NCI-H1436 (cell line): ENCODE data around the gene BRME1.

Experiments
- DNase-seq: peaks from one replicate; lab custom pipeline; 2025; lab: John Stamatoyannopoulos, UW

The BRME1 gene

DNA sequence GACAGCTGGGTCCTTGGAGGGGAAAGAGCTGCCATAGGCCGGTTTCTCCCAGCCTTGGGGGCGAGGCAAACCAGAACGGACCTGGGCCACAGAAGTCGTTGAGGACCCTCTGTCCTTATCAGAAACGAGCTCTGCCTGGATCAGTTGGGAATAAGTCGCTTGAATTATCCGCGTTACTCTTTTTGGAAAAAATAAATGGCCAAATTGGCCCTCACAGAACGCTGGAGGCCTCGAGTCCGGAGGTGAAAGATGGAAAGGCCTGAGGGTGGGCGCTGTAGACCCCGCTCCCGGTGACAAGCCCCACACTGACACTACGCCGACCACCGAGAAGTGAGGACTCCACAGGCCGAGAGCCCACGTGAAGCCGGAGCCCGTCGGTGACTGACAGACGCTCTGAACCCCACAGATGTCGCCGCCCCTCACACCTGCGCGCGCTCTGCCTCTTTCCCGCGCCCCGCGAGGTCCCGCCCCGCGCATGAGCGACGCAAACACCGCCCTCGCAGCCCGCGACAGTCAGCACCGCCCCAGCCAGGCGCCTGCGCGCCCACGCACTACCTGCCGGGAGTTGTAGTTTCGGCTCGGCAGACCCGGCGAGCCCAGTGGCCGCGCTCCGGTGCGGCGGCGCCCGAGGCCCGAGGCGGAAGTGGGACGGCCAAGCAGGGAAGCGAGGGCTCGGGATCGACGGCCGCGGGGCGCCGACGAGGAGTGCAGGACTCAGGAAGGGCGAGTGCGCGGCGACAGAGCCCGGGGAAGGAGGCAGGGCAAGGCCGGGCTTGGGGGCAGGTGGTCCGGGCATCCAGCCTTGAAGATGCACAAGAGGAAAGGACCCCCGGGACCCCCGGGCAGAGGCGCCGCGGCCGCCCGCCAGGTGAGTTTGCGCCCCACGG lies at the start of gene BRME1, which contains the start of gene CC2D1A:
Gene BRME1 (minus strand): TSS at position 484 of the 887 bp plus-strand sequence. CDS start 1,225 bp downstream, outside the sequence.
Gene CC2D1A (plus strand): TSS at position 568 of the 887 bp plus-strand sequence. CDS start 241 bp downstream, at position 809.
- peak; percentile 89 for DNase-seq

DNA sequence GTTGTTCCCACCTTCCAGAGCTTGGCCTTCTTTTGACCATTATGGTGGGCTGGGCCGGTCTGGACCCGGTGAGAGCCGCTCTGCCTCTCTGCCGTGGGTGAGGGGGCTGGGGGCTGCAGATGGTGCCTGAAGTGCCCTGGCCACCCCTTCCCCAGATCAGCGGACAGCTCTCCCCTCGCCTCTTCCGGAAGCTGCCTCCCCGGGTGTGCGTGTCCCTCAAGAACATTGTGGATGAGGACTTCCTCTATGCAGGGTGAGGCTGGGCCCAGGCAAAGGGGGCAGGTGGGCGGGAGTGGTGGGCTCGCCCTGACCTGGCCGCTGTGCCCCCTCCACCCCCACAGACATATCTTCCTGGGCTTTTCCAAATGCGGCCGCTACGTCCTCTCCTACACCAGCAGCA lies 48.3 kb upstream of the BRME1 start:
- no peak for DNase-seq

DNA sequence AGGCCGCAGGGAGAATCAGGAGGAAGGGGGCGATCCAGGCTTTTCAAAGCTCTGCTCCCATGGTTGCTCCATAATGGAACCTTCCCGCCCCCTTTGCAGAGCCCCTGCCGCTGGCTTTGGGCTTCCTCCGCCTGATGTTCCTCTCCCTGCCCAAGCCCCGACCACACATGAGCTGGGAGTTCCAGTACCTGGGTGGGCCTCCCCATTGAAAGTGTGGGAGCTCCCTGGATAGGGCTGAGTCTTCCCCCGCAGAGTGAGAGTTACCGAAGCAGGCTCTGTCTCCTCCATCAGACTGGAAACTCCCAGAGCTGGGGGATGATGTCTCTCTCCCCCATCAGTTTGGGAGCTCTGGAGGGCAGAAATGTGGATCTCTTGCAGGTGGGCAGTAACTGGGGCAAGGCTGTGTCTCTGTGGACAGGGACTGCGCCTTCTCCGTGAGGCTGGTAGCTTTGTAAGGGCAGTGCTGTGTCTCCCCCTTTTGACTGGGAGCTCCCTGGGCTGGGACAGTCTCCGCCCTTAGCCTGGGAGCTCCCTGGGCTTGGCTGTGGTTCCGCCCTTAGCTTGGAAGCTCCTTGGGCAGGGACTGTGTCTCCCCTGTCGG lies 47.1 kb upstream of the BRME1 start:
- DNase-seq, result no peak

DNA sequence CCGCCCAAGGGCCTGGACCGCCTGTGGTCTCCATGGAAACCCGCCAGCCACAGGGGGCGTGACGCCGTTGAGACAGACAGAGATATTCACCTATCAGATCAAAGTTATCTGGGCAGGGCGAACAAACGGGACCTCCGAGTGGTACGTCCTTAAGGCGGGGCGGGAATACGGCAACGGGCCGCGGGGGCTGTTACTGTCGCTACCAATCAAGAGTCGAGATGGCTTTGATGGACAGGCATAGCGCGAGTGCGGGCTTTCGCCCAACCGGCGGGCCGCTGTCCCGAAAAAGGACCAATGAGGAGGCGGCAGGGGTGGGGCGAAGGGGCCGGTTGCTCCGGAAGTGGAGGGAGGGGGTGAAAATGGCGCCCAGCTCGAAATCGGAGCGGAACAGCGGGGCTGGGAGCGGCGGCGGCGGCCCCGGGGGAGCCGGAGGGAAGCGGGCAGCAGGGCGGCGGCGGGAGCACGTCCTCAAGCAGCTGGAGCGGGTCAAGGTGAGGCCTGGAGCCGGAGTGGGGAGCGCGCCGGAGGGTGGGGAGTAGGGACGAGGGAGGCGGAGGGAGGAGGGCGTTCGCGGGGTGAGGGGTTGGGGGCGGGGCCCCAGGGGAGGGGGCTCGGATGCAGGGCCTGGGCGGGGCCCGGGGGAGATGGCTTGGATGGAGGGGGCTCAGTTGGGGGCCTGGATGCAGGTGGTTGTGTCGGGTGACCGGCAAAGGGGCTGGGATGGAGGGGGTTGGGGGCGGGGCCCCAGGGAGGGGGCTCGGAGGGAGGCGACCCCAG lies 46.4 kb upstream of the BRME1 start, which contains the start of gene DCAF15:
Gene DCAF15 (plus strand): TSS at position 356 of the 777 bp plus-strand sequence. CDS start 4 bp downstream, at position 360.
- peak; percentile 99 for DNase-seq

DNA sequence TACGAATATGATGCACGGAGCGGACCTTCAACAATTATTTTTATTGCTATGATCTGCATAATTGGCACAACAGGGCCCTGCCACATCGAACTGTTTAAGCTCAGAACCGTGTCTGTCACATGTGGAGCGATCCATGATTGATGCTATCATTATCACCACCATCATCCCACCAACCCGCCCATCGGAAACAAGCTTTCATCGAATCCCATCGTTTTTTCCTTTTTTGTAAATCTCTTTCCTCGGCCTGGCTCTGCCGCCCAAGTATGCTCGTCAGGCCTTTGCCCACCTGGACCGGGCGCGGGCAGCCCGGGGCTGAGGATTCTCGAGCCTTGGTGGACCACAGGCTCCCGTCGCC lies 45.9 kb upstream of the BRME1 start:
- DNase-seq, result peak; percentile 52

DNA sequence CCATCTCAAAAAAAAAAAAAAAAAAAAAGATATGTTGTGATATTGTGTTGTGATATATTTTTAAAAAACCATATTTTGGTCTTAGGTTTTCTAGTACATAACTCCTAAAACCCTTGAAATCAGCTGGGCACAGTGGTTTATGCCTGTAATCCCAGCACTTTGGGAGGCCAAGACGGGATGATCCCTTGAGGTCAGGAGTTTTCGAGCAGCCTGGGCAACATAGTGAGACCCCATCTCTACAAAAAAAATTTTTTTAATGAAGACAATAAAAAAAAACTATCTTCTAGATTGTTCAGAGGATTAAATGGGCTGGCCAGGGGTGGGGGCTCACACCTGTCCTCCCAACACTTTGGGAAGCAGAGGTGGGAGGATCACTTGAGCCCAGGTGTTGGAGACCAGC lies 45.1 kb upstream of the BRME1 start:
- no peak for DNase-seq

DNA sequence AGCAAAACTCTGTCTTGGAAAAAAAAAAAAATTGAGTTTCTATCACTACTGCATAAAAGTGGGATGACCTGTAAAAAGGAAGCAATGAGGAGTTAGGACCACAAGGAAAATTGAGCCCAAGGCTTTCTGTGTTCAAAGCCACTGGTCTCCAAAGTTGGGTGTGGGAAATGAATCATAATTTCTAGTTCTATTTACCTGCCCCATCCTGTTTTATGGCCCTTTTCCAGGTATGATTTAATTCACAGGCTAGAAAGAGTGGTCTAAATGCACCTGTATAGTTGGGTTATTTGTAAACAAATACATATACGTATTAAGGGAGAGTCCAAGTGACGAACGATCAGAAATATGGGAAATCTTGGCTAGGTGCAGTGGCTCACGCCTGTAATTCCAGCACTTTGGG lies 40.5 kb upstream of the BRME1 start:
- no peak for DNase-seq

DNA sequence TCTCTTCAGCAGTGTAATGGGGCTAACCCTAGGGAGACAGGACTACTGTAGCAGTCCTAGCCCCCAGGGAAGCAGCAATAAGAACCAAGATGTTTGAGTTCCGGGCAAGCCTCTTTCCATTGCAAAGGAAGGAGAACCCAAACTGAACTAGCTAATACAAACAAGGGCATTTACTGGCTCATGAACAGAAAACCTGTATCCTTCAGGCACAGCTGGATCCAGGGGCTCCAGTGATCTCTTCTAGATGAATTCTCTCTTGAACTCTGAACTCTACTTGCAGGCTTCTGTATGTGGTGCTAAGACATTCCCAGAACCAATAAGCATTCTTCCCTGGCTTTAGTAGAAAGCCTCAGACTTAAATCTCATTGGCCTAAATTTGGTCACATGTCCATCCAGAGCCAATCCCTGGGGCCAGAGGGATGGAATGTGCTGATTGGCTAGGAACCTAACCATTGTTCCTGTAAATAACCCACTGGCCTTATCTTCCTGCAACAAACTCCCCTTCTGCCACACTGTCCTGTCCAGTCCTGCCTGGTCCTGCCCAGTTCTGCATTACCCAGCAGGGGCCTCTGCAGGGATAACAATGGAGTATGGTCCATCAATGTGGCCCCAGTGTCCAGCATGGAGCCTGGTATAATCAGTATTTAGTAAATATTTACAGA lies 36.2 kb upstream of the BRME1 start:
- DNase-seq, result no peak

DNA sequence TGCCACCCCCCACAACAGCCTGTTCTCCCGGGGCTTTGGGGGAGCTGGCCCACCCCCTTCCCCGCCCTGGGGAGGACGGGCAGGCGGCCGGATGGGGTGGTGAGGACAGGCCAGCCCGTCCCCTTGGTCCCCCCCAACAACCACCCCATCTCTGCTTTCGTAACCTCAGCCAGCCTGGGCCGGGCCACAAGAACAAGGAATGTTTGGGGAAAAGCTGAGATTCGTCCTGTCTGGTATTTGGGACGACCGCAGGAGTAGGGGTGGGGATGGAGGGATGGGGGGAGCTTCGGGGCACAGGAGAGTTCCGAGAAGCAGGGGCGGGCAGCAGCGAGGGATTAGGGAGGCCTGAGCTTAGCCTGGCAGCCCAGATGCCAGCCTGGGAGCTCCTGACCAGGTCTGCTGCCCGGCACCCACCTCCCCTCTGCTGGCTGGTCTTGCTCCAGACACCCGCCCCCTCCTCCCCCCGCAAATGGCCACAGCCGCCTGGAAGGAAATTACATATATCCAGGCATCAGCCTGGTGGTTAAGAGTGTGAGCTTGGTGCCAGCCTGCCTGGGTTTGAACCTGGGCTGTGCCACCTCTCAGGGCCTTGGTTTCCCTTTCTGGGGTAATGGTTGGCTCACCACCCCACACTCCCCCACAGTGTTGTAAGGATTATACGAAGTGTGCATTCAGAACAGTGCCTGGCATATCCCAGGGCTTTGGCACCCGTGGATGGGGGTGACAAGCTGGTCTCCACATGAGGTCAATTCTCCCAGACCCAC lies 32.6 kb upstream of the BRME1 start, which contains the start of gene PODNL1:
Gene PODNL1 (minus strand): TSS at position 117 of the 764 bp plus-strand sequence. CDS start 236 bp downstream, outside the sequence.
- DNase-seq, result no peak

DNA sequence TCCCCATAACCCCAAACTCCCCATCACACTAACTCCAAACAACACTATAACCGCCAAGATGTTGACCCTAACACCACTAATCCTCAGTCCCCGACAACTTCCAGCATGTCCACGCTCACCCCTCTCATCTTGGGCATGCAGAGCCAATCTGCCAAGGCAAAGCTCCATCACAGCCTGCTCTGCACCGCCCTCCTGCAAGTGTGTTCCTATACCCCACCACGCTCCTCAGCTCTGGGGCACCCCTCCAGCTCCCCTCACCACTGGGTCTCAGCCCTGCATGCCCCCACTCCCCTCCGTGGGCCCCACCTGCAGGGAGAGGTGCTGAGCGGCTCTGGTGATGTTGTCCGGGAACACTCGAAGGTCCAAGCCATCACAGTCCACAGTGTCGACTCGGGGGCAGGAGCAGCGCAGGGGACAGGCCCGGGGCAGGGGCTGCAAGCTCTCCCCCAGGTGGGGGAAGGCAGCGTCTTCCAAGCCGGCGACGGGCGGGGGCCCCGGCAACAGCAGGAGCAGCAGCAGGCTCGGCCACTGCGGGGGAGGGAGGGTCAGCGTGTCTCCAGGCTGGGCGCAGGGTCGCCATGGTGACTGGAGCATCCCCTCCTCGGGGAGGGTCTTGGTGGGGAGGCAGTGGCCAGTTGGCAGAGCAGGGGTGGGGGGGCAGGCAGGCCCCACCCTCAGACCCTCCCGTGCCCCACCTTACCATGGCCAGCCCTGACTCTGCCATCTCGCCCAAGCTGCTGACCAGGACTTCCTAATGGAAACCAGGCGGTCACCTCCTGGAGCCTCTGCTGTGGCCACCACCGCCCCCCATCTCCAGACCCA lies 31.8 kb upstream of the BRME1 start:
- no peak for DNase-seq

DNA sequence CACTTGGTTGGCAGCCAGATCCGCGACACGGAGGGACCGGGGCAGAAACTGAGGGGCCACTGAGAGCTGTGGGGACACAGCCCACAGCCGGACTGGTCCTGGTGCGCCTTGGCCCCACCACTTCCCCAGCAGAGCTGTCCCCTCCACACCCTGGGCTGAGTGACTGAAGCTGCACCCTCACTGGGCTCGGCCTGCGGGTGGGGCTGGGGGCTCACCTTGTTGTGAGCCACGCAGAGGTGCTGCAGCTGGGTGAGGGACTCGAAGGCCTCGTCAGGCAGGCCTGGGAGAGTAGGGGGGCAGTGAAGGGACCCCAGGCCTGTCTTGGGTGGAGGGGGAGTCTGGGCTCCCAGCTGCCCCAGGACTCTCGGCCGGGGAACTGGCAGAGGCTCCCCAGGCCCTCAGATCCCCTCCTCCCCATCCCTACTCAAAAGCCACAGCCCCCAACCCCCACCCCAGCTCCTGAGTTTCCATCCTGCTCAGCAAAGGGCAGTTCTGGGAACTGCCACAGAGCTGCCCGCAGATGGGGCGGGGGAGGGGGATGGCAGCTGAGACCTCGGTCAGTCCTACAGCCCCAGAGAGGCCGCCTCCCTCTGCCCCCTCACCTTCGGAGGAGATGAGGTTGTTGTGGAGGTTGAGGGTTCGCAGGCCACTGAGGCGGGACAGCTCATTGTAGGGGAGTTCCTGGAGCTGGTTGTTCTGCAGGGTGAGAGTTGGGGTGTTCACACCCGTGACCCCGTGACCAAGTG lies 30.0 kb upstream of the BRME1 start:
- no peak for DNase-seq

DNA sequence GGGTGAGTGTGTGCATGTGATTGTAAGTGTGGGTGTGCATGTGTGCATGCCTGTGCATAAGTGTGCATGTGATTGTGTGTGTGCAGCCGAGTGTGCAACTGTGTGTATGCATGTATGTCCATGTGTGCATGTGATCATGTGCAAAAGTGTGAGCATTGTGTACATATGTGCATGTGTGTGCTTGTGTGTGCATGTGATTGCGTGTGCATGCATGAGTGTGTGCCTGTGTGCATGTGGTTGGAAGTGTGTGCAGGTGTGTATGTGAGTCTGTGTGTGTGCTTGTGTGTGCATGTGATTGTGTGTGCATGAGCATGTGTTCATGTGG lies 28.8 kb upstream of the BRME1 start:
- DNase-seq, result no peak

DNA sequence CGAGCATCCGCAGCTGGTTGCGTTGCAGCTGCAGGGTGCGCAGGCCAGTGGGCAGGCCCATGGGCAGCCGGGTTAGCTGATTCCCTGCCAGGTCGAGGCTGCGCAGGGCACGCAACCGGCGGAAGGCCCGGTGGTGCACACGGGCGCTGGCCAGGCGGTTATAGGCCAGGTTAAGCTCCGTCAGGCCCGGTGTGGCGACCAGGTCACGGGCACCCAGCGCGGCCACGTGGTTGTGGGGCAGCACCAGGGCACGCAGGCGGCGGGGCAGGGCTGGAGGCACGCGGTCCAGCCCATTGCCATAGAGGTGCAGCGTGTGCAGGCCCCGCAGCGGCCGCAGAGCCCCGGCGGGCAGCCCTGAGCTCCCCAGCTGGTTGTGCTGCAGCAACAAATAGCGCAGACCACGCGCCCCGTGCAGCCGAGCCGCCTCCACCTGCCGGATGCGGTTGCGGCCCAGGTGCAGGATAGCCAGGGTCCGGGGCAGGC lies 27.0 kb upstream of the BRME1 start:
- no peak for DNase-seq

DNA sequence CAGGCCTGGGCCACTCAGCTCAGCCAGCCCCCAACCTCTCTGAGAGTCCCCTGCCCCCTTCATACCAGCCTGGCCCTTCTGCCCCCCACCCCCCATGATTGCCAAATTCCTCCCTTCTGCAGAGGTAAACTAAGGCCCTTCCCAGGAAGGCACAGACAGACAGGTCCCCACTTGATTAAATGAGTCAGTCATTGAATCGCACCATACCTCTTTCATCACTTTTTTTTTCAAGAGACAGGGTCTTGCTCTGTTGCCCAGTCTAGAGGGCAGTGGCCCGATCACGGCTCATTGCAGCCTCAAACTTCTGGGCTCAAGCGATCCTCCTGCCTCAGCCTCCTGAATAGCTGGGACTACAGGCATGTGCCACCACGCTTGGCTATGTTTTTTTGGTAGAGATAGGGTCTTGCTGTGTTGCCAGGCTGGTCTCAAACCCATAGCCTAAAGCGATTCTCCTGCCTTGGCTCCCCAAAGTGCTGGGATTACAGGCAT lies 26.3 kb upstream of the BRME1 start:
- DNase-seq, result no peak

DNA sequence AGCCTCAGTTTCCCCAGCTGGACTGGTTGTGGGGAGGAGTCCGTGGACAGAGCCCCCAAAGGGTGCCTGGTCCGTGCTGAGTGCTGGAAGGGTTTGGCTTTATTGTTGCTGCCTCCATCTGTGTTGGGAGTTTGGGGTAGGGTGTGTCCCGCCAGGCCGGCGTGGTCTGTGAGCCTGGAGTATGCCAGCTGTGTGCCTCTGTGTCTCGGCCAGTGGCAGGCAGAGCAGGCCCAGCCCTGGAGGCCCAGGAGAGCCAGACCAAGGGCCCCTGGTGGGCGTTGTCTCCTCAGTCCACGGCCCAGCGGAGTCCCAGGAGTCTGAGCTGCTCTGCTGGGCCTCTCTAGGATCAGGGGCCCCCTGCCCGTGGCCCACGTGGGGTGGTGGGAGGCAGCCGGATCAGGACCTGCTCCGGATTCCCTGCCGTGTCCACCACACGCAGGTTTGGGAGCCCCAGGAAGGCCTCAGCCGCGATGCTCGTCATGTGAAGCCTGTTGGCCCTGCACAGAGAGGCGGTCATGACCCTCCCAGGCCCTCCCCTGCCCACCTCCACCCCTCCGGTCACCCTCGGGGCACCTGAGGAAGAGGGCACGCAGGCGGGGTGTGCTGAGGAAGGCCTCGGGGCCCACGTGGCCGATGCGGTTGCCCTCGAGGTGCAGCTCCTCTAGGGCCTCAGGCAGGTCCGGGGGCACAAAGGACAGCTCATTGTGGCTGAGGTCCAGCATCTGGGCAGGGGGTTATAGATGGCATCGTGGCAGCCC lies 25.7 kb upstream of the BRME1 start:
- DNase-seq, result no peak

DNA sequence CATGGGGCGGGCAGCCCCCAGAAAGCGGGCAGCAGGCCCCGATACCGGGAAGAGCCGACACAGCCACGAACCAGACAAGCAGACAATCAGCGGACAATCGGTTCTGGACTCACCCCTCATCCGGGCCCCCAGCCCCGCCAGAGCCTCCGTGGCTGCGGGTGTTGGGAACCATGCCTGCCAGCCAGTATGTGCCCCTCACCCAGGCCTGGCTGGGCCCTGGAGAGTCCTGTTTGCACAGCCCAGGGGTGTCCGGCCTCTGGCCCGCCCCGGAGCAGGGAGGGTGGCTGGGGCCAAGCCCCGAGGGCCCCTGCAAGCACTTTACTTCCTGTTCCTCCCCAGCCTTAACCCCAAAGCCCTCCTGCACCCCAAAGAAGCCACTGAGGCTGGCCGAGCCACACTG lies 24.5 kb upstream of the BRME1 start:
- DNase-seq, result no peak

DNA sequence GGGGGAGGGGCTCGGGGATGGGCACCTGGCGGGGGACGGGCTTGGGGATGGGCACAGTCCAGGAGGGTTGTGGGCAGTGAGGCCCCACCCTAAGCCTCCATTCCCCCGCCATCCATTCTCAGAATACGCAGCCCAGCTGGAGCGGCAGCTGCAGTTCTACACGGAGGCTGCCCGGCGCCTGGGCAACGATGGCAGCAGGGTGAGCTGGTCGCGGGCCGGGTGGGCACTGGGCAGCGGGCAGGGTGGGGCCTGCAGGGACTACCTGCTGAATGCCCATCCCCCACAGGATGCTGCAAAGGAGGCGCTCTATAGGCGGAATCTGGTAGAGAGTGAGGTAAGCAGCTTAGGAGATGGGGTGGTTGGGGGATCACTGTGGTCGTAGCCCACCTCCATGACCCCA lies 24.0 kb upstream of the BRME1 start:
- DNase-seq, result no peak

DNA sequence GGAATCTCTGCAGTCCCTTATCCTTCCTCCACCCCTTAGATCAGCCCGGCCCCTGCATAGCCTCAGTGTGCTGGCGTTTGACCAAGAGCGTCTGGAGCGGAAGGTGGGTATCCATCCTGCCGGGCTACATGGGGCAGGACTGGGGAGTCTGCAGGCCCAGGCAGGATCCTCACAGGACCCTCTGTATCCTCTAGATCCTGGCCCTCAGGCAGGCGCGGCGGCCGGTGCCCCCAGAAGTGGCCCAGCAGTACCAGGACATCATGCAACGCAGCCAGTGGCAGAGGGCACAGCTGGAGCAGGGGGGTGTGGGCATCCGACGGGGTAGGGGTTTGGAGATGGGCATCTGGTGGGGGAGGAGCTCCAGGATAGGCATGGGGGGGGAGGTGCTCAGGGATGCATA lies 23.4 kb upstream of the BRME1 start:
- no peak for DNase-seq

DNA sequence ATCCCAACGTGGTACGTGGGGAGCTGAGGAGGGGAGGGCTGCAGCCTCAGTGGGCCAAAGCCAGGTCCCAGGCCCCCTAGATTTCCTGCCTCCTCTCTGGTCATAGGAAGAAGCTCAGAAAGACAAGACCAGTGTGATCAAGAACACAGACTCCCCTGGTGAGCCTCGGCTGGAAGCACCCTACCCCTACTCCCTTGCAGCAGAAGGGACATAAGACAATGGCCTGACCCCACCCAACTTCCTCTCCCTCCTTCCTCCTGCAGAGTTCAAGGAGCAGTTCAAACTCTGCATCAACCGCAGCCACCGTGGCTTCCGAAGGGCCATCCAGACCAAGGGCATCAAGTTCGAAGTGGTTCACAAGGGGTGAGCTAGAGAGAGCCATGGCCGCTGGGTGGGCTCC lies 20.8 kb upstream of the BRME1 start:
- no peak for DNase-seq
